ENCODE data around the gene INO80E. TPM values are rescaled to one million over a fixed set of nuclear protein-coding genes. Genes with fewer than 3 reads are reported as not detected.

Gene INO80E
- total RNA-seq, 1 experiment from 2014 or later = 94.1 TPM

DNA sequence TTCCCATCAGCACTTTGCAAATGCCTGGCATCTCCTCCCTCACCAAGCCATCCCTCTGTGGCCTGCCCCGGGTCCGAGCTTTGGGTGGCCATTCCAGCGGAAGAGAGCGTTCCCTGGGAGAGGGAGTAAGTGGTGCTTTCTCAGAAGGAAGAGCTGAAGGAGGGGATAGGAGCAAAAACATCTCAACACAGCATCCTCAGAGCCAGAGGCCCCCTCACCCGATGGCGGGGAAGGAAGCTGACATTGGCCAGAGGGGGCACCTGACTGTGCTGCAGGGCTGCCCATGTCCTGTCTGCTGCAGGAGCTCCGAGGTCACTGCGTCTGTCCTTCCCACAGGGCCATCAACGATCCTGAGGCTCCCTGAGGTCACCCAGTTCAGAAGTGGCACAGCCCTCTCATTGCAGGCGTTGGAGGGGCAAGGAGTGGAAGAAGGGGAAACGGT lies 35.5 kb downstream of the INO80E start:
- Histone ChIP-seq H3K23me2 (ENCODE audit: insufficient read length, low read depth, low read length, poor library complexity, severe bottlenecking) (peaks cover 20% of the 10 kb centered on the region), H3K4me2 (ENCODE audit: insufficient read depth, insufficient read length, low read length) (peak overlapping the region; percentile 76), H2BK12ac (ENCODE audit: insufficient read length, low read depth, low read length) (no peak overlapping the region), H4K20me1 (ENCODE audit: control insufficient read depth, insufficient read depth, insufficient read length) (no peaks in the 10 kb centered on the region), H2BK20ac (ENCODE audit: low read depth, low read length, poor library complexity, severe bottlenecking) (no peak overlapping the region), H2BK15ac (ENCODE audit: low read depth, low read length) (no peak overlapping the region), H2BK120ac (ENCODE audit: low read depth, low read length, poor library complexity, severe bottlenecking) (no peak overlapping the region), H2AFZ (ENCODE audit: low read length) (no peak overlapping the region), H3K18ac (ENCODE audit: insufficient read length, low read depth, low read length) (no peak overlapping the region), H4K8ac (replicated peaks; ENCODE audit: insufficient read length, low read depth, low read length) (no peak overlapping the region), H3K27ac (ENCODE audit: insufficient read length, low read depth, low read length) (no peak overlapping the region), H3K9me3 (ENCODE audit: control insufficient read depth, low read depth, low read length) (no peaks in the 10 kb centered on the region), H3K56ac (ENCODE audit: insufficient read length, low read depth, low read length) (no peak overlapping the region), H4K91ac (ENCODE audit: insufficient read length, low read depth, low read length) (no peak overlapping the region), H3K79me2 (ENCODE audit: insufficient read depth, low read length) (no peaks in the 10 kb centered on the region; the same call in 1 of the 2 replicates), H2AK5ac (ENCODE audit: insufficient read length, low read length) (no peak overlapping the region), H3K27me3 (ENCODE audit: insufficient read depth, low read length) (no peaks in the 10 kb centered on the region; the same call in 1 of the 2 replicates), H3K4me1 (ENCODE audit: insufficient read depth, low read length) (peaks cover 3% of the 10 kb centered on the region; the same call in 1 of the 2 replicates), H4K5ac (ENCODE audit: insufficient read length, low read depth, low read length) (no peak overlapping the region), H3K9ac (ENCODE audit: extremely low read depth, insufficient read length, low read length) (no peak overlapping the region), H3K14ac (ENCODE audit: insufficient read depth, low read length) (no peak overlapping the region), H3K4ac (ENCODE audit: low read depth, low read length) (no peak overlapping the region), H3K23ac (ENCODE audit: insufficient read length, low read depth, low read length) (no peak overlapping the region), H3K79me1 (ENCODE audit: insufficient read depth, low read depth, low read length, poor library complexity, severe bottlenecking) (no peaks in the 10 kb centered on the region), H2BK5ac (ENCODE audit: insufficient read length, low read length) (no peak overlapping the region), H3T11ph (ENCODE audit: low read length) (no peak overlapping the region)
- peak; percentile 45 for DNase-seq
- peaks cover 42% of the 10 kb centered on the region for H3K27me3 Mint-ChIP-seq (ENCODE audit: low read depth)
- peaks cover 5 to 15% (median 10%) of the 10 kb centered on the region in 3 experiments; a peak in 5 of 7 replicates for H3K36me3 Mint-ChIP-seq (ENCODE audit: insufficient read depth in 1 of 3, low read depth in 3 of 3)
- H3K27ac Mint-ChIP-seq = no peak overlapping the region
- H3K4me1 Mint-ChIP-seq = peaks cover 27 to 42% of the 10 kb centered on the region in 2 experiments
- H3K4me3 Mint-ChIP-seq = peak overlapping the region; percentile 73 to 90
- no peaks in the 10 kb centered on the region; a peak in 1 of 5 replicates for H3K9me3 Mint-ChIP-seq
- WGBS (ENCODE audit: extremely low coverage, insufficient read length, low lambda C conversion rate) = no CpG with 5 or more reads among the region's 11 CpGs
- no peak for TF ChIP-seq CTCF (conservative IDR thresholded peaks at IDR 0.05)
